ENCODE data around the gene DLGAP3. TPM values are rescaled to one million over a fixed set of nuclear protein-coding genes. Genes with fewer than 3 reads are reported as not detected.

The DLGAP3 gene
- total RNA-seq, 1 experiment from 2014 or later = 0.27 TPM

- H3K9ac ChIP-seq (ENCODE audit: low read length) = peak overlapping the region; percentile 44; the same call in 1 of the 2 replicates
- no peaks in the 10 kb centered on the region for H3K79me2 ChIP-seq (ENCODE audit: insufficient read depth, low read length)
- ChIA-PET RAD21 (ENCODE audit: low non-redundant PET in 1 of 2, low total read pairs in 2 of 2, uncharacterized antibody in 2 of 2, unreplicated experiment in 2 of 2) (interaction anchor here in 1 of 2 experiments (0.5 kb wide), 1 partner anchor 9 kb away, joined by 3 read pairs; no protein-coding TSS in a partner anchor), POLR2A (interaction anchor here (0.7 kb wide), 1 partner anchor 326 kb away, joined by 3 read pairs; the partner anchor contains the start of gene SFPQ), CTCF (interaction anchor here (0.8 to 2.6 kb wide), 7 partner anchors 11 to 80 kb away, joined by 3 to 19 read pairs (median 3); no protein-coding TSS in a partner anchor)
- peaks cover 0 to 8% of the 10 kb centered on the region in 2 experiments; a peak in 2 of 4 replicates for H3K4me1 ChIP-seq (ENCODE audit: control insufficient read depth in 1 of 2, insufficient read depth in 2 of 2, low read length in 2 of 2)
- H3K27ac ChIP-seq (ENCODE audit: low read depth, low read length) = no peak overlapping the region
- peak; percentile 54; the same call in 1 of the 2 replicates for ATAC-seq
- no peaks in the 10 kb centered on the region for H3K9me3 ChIP-seq (ENCODE audit: control insufficient read depth in 1 of 2, insufficient read depth in 1 of 2, low read depth in 1 of 2, low read length in 2 of 2)
- H3K36me3 ChIP-seq (ENCODE audit: control insufficient read depth in 1 of 2, insufficient read depth in 2 of 2, low read length in 2 of 2) = no peaks in the 10 kb centered on the region
- peak overlapping the region; percentile 74 for H3K4me2 ChIP-seq (ENCODE audit: low read length)
- peaks cover 7% of the 10 kb centered on the region; the same call in 1 of the 2 replicates for H3K27me3 ChIP-seq (ENCODE audit: insufficient read depth, low read length)
- intact Hi-C loops (cut with micrococcal nuclease) = loop anchor here (1.0 kb wide), 1 partner anchor 80 kb away; no protein-coding TSS in a partner anchor
- no peak for DNase-seq (ENCODE audit: low read depth, low spot score)
- peak overlapping the region; percentile 32 for H2AFZ ChIP-seq (ENCODE audit: low read depth, low read length, poor library complexity, severe bottlenecking)
- no peaks in the 10 kb centered on the region for H4K20me1 ChIP-seq (ENCODE audit: insufficient read depth)
- TF ChIP-seq SIN3A (IDR thresholded peaks at IDR 0.05; ENCODE audit: low read depth) (no peak), MAX (IDR thresholded peaks at IDR 0.05) (no peak), EGR1 (IDR thresholded peaks at IDR 0.05; ENCODE audit: low read depth) (no peak), ZBTB33 (IDR thresholded peaks at IDR 0.05; ENCODE audit: extremely low read depth, insufficient replicate concordance, low read length) (no peak), EZH2phosphoT487 (IDR thresholded peaks at IDR 0.05; ENCODE audit: borderline replicate concordance) (no peak)
- H3K4me3 ChIP-seq (replicated peaks in 1 of 2; ENCODE audit: low read depth in 1 of 2, low read length in 2 of 2) = peak overlapping the region; percentile 28 to 51; a peak in 3 of 4 replicates
- no TSS peak for BruUV-seq (replicated peaks)
- H3K9me2 ChIP-seq (ENCODE audit: insufficient read depth) = no peaks in the 10 kb centered on the region
Observed at GRCh38 chr1:34866762-34867109, 62.7 kb downstream of the DLGAP3 start.

All from HCT116 (cell line).